Measurements from ENCODE around the gene CAMK1G.

GRCh38 chr1:209627027-209627731, 43.7 kb downstream of the CAMK1G start:
- TF ChIP-seq FOXK2 (IDR thresholded peaks at IDR 0.05) (no peak), CBFB (IDR thresholded peaks at IDR 0.05; ENCODE audit: low read depth) (no peak), GABPA (IDR thresholded peaks at IDR 0.05; ENCODE audit: low read depth) (no peak), RAD21 (IDR thresholded peaks at IDR 0.05; ENCODE audit: insufficient read depth, low read depth, low read length) (no peak), CTCF (IDR thresholded peaks at IDR 0.05 in 2 of 3, conservative IDR thresholded peaks at IDR 0.05 in 1 of 3; ENCODE audit: control insufficient read depth in 2 of 3, extremely low read depth in 1 of 3, insufficient read depth in 1 of 3, low read depth in 3 of 3, low read length in 3 of 3) (no peak), RB1 (IDR thresholded peaks at IDR 0.05; ENCODE audit: borderline replicate concordance) (no peak), ZNF274 (IDR thresholded peaks at IDR 0.05; ENCODE audit: insufficient read depth, insufficient read length) (no peak), POLR2A (IDR thresholded peaks at IDR 0.05; ENCODE audit: low read depth, low read length) (no peak), LARP7 (IDR thresholded peaks at IDR 0.05) (no peak), MXI1 (IDR thresholded peaks at IDR 0.05; ENCODE audit: low read depth, low read length) (no peak), SKIL (IDR thresholded peaks at IDR 0.05; ENCODE audit: low read depth, poor library complexity, severe bottlenecking) (no peak), TAF1 (IDR thresholded peaks at IDR 0.05; ENCODE audit: borderline replicate concordance, low read depth, low read length) (no peak)

All from GM12878 (cell line).